Measurements from ENCODE around the gene GPR15.
A peak's percentile ranks its signal among the peaks of the same experiment; 100 is the strongest.

The GPR15 gene

GRCh38 chr3:98532275-98532637 lies 478 bp downstream of the GPR15 start:
- no peak for FAIRE-seq

GRCh38 chr3:98532709-98533571 lies 1.2 kb downstream of the GPR15 start:
- no peak for FAIRE-seq

GRCh38 chr3:98534168-98534567 lies 2.4 kb downstream of the GPR15 start:
- FAIRE-seq: no peak

- FAIRE-seq: peak; percentile 74
These were observed 3.0 kb downstream of the GPR15 start for GRCh38 chr3:98534734-98535133.

GRCh38 chr3:98536456-98537017 lies 4.8 kb downstream of the GPR15 start:
- FAIRE-seq: no peak

- no peak for FAIRE-seq
These were observed 8.6 kb downstream of the GPR15 start for GRCh38 chr3:98540346-98540745.

GRCh38 chr3:98541695-98542094 lies 9.9 kb downstream of the GPR15 start:
- no peak for FAIRE-seq

- FAIRE-seq: no peak
These were observed 10.8 kb downstream of the GPR15 start for GRCh38 chr3:98542623-98543022.

GRCh38 chr3:98545940-98546339 lies 14.2 kb downstream of the GPR15 start:
- FAIRE-seq: no peak

- no peak for FAIRE-seq
These were observed 16.8 kb downstream of the GPR15 start for GRCh38 chr3:98548544-98548943.

- no peak for FAIRE-seq
These were observed 19.1 kb downstream of the GPR15 start for GRCh38 chr3:98550833-98551232.

GRCh38 chr3:98551236-98551635 lies 19.5 kb downstream of the GPR15 start:
- FAIRE-seq: no peak

GRCh38 chr3:98551754-98552153 lies 20.0 kb downstream of the GPR15 start:
- no peak for FAIRE-seq

GRCh38 chr3:98552232-98553020 lies 20.6 kb downstream of the GPR15 start:
- no peak for FAIRE-seq

- FAIRE-seq: no peak
These were observed 21.3 kb downstream of the GPR15 start for GRCh38 chr3:98553021-98553563.

GRCh38 chr3:98553753-98554152 lies 22.0 kb downstream of the GPR15 start:
- FAIRE-seq: no peak

- no peak for FAIRE-seq
These were observed 22.8 kb downstream of the GPR15 start for GRCh38 chr3:98554580-98554979.

GRCh38 chr3:98555025-98555379 lies 23.2 kb downstream of the GPR15 start:
- FAIRE-seq: no peak

- no peak for FAIRE-seq
These were observed 24.7 kb downstream of the GPR15 start for GRCh38 chr3:98556164-98557130.

GRCh38 chr3:98557324-98558010 lies 25.7 kb downstream of the GPR15 start:
- FAIRE-seq: no peak

GRCh38 chr3:98558100-98558827 lies 26.5 kb downstream of the GPR15 start:
- no peak for FAIRE-seq

All from A204.1 (cell line).